Measurements from ENCODE around the gene EMSY. TPM values are rescaled to one million over a fixed set of nuclear protein-coding genes. Genes with fewer than 3 reads are reported as not detected.

The EMSY gene
- total and polyA plus RNA-seq, 9 of the 15 experiments (the other 6 are each of a cell fraction or from before 2014, with no cell fraction given) = 12.7 to 25.4 (median 17.9) TPM

GRCh38 chr11:76567261-76567660 lies 122.4 kb downstream of the EMSY start (continued):
- TF ChIP-seq TSHZ1 (CRISPR knock-in tag; IDR thresholded peaks at IDR 0.05) = no peak
- no peak for TF ChIP-seq PPARD (CRISPR knock-in tag; IDR thresholded peaks at IDR 0.05)
- no peak for TF ChIP-seq SETDB1 (IDR thresholded peaks at IDR 0.05; ENCODE audit: low read length)
- no peak for TF ChIP-seq SRSF1 (IDR thresholded peaks at IDR 0.05; ENCODE audit: low read depth, low read length)
- TF ChIP-seq ETV1 (tag; conservative IDR thresholded peaks at IDR 0.05; ENCODE audit: low read depth) = no peak
- TF ChIP-seq ARID1B (IDR thresholded peaks at IDR 0.05) = no peak
- no peak for TF ChIP-seq ZNF318 (IDR thresholded peaks at IDR 0.05; ENCODE audit: borderline replicate concordance in 1 of 2, low read depth in 1 of 2)
- no peak for TF ChIP-seq ZBTB1 (CRISPR knock-in tag; IDR thresholded peaks at IDR 0.05; ENCODE audit: borderline replicate concordance, low read depth)

All from K562 (cell line).